IMR-90 (cell line): Measurements from ENCODE around the gene NPDC1. TPM values are rescaled to one million over a fixed set of nuclear protein-coding genes. Genes with fewer than 3 reads are reported as not detected.
A peak's percentile ranks its signal among the peaks of the same experiment; 100 is the strongest.

Experiments
- ATAC-seq: fragments of 200-7000 bp; cut with Tn5 transposase; 2 replicates; pipeline ENCODE4 v1.9.1; 2020; ENCODE audit warnings: low read depth, mild to moderate bottlenecking, moderate library complexity
- BruUV-seq: library from RNA; stranded (reverse); fragments of 400-500 nt; replicated peaks from 2 replicates; lab custom pipeline; 2021; lab: Mats Ljungman, UMichigan
- CTCF ChIA-PET: fragments of 300-600 bp; formaldehyde crosslinking; extraction: SDS; loops from one replicate; lab custom pipeline; 2021; ENCODE audit warnings: antibody characterized with exemption; lab: Yijun Ruan, JAX
- POLR2A ChIA-PET: fragments of 300-600 bp; sonication (Branson Sonifier 250); formaldehyde crosslinking; loops from one replicate; lab custom pipeline; 2022; ENCODE audit warnings: antibody characterized with exemption; ENCODE audit not compliant: unreplicated experiment; lab: Charles Lee
- DNase-seq: peaks from one replicate; pipeline ENCODE4 v3.0.0; 2013
- H2AFZ ChIP-seq: replicated peaks from 2 replicates; pipeline ENCODE3; 2013; ENCODE audit warnings: low read length, mild to moderate bottlenecking; ENCODE audit not compliant: poor library complexity
- H2AK5ac ChIP-seq: 2 replicates; pipeline ENCODE4 v1.6.1; 2013; ENCODE audit warnings: low read depth, low read length, inconsistent platforms
- H2AK9ac ChIP-seq: replicated peaks from 2 replicates; pipeline ENCODE3; 2013; ENCODE audit warnings: mild to moderate bottlenecking, low read depth, low read length, moderate library complexity; ENCODE audit not compliant: poor library complexity
- H2BK120ac ChIP-seq: 2 replicates; pipeline ENCODE4 v1.6.1; 2013; ENCODE audit warnings: low read depth, low read length, inconsistent platforms
- H2BK15ac ChIP-seq: 3 replicates; pipeline ENCODE4 v1.6.1; 2013; ENCODE audit warnings: low read depth, low read length, inconsistent platforms
- H2BK20ac ChIP-seq: 2 replicates; pipeline ENCODE4 v1.6.1; 2013; ENCODE audit warnings: low read depth, mild to moderate bottlenecking, inconsistent platforms, low read length, moderate library complexity
- H2BK5ac ChIP-seq: 2 replicates; pipeline ENCODE4 v1.6.1; 2013; ENCODE audit warnings: mild to moderate bottlenecking, low read depth, low read length, inconsistent platforms; ENCODE audit not compliant: poor library complexity, severe bottlenecking
- H3K14ac ChIP-seq: replicated peaks from 2 replicates; pipeline ENCODE4 v1.6.1; 2013; ENCODE audit warnings: low read depth, low read length, inconsistent platforms
- H3K18ac ChIP-seq: 2 replicates; pipeline ENCODE4 v1.6.1; 2013; ENCODE audit warnings: low read depth, low read length, control low read depth
- H3K23ac ChIP-seq: 2 replicates; pipeline ENCODE4 v1.6.1; 2013; ENCODE audit warnings: low read depth, low read length, inconsistent platforms
- H3K27ac ChIP-seq: 2 replicates; pipeline ENCODE4 v1.5.1; 2013; ENCODE audit warnings: mild to moderate bottlenecking, control low read depth, low read length; ENCODE audit not compliant: insufficient read depth
- H3K27me3 ChIP-seq: 2 replicates; pipeline ENCODE4 v1.6.1; 2013; ENCODE audit warnings: low read length; ENCODE audit not compliant: control insufficient read depth, insufficient read depth
- H3K36me3 ChIP-seq: 2 replicates; pipeline ENCODE4 v1.6.1; 2013; ENCODE audit warnings: low read length, mixed read lengths; ENCODE audit not compliant: control insufficient read depth, insufficient read depth
- H3K4ac ChIP-seq: 2 replicates; pipeline ENCODE4 v1.6.1; 2013; ENCODE audit warnings: low read depth, low read length, inconsistent platforms
- H3K4me1 ChIP-seq: 2 replicates; pipeline ENCODE4 v1.6.1; 2013; ENCODE audit warnings: low read length, mixed read lengths; ENCODE audit not compliant: control insufficient read depth, insufficient read depth
- H3K4me2 ChIP-seq: 2 replicates; pipeline ENCODE4 v1.6.1; 2013; ENCODE audit warnings: low read depth, mild to moderate bottlenecking, control low read depth, low read length, moderate library complexity
- H3K4me3 ChIP-seq: 2 replicates; pipeline ENCODE4 v1.5.1; 2013; ENCODE audit warnings: low read depth, mild to moderate bottlenecking, control low read depth, low read length, moderate library complexity; ENCODE audit not compliant: insufficient read depth
- H3K56ac ChIP-seq: 2 replicates; pipeline ENCODE4 v1.6.1; 2013; ENCODE audit warnings: low read length, inconsistent platforms; ENCODE audit not compliant: insufficient read depth; ENCODE audit errors: extremely low read depth
- H3K79me1 ChIP-seq, 2 experiments: 2 replicates each; pipeline ENCODE4 v1.6.1; 2013; ENCODE audit warnings: low read length in 2 of 2, inconsistent platforms in 1 of 2, low read depth in 1 of 2
- H3K9ac ChIP-seq: 2 replicates; pipeline ENCODE4 v1.6.1; 2013; ENCODE audit warnings: low read depth, low read length, control low read depth
- H3K9me1 ChIP-seq: 2 replicates; pipeline ENCODE4 v1.6.1; 2013; ENCODE audit warnings: low read length, inconsistent platforms; ENCODE audit not compliant: insufficient read depth
- H3K9me3 ChIP-seq: 2 replicates; pipeline ENCODE4 v1.6.1; 2013; ENCODE audit warnings: low read length; ENCODE audit not compliant: control insufficient read depth, insufficient read depth
- H4K20me1 ChIP-seq: 2 replicates; pipeline ENCODE4 v1.6.1; 2013; ENCODE audit warnings: low read length, inconsistent platforms; ENCODE audit not compliant: insufficient read depth
- H4K5ac ChIP-seq: 2 replicates; pipeline ENCODE4 v1.6.1; 2013; ENCODE audit warnings: mild to moderate bottlenecking, low read depth, low read length, control low read depth
- H4K8ac ChIP-seq, 2 experiments: 2 replicates each; pipeline ENCODE4 v1.6.1; 2013; ENCODE audit warnings: low read depth in 2 of 2, low read length in 2 of 2, control low read depth in 1 of 2, inconsistent platforms in 1 of 2
- H4K91ac ChIP-seq: 2 replicates; pipeline ENCODE4 v1.6.1; 2013; ENCODE audit warnings: low read depth, low read length, inconsistent platforms; ENCODE audit not compliant: insufficient read depth
- BHLHE40 ChIP-seq: fragments of 150-350 bp; IDR thresholded peaks from 2 replicates; pipeline ENCODE4 v1.6.1; 2016; ENCODE audit warnings: mild to moderate bottlenecking, low read depth, low read length
- CEBPB ChIP-seq: IDR thresholded peaks from 2 replicates; pipeline ENCODE4 v1.6.1; 2012; ENCODE audit warnings: low read depth, low read length, improper control_type of control experiment
- CHD1 ChIP-seq: IDR thresholded peaks from 2 replicates; pipeline ENCODE4 v1.6.1; 2012; ENCODE audit warnings: low read depth, low read length, improper control_type of control experiment
- CTCF ChIP-seq: conservative IDR thresholded peaks from 2 replicates; pipeline ENCODE4 v1.5.1; 2012; ENCODE audit warnings: mild to moderate bottlenecking, low read depth, low read length, improper control_type of control experiment
- ELK1 ChIP-seq: fragments of 150-350 bp; IDR thresholded peaks from 2 replicates; pipeline ENCODE4 v1.6.1; 2016; ENCODE audit warnings: low read depth, mild to moderate bottlenecking, low read length, moderate library complexity, borderline replicate concordance
- FOS ChIP-seq: fragments of 150-350 bp; IDR thresholded peaks from 2 replicates; pipeline ENCODE4 v1.6.1; 2016; ENCODE audit warnings: low read depth, low read length
- MAFK ChIP-seq: IDR thresholded peaks from 2 replicates; pipeline ENCODE4 v1.6.1; 2012; ENCODE audit warnings: low read depth, low read length, improper control_type of control experiment
- MAZ ChIP-seq: IDR thresholded peaks from 2 replicates; pipeline ENCODE4 v1.6.1; 2012; ENCODE audit warnings: low read depth, mild to moderate bottlenecking, low read length, improper control_type of control experiment, moderate library complexity, borderline replicate concordance
- MXI1 ChIP-seq: IDR thresholded peaks from 2 replicates; pipeline ENCODE4 v1.6.1; 2012; ENCODE audit warnings: low read depth, mild to moderate bottlenecking, low read length, moderate library complexity, borderline replicate concordance
- NFE2L2 ChIP-seq: fragments of 150-350 bp; IDR thresholded peaks from 2 replicates; pipeline ENCODE4 v1.6.1; 2016; ENCODE audit warnings: low read depth, mild to moderate bottlenecking, low read length
- POLR2A ChIP-seq: IDR thresholded peaks from 2 replicates; pipeline ENCODE4 v1.6.1; 2012; ENCODE audit warnings: mild to moderate bottlenecking, low read depth, low read length
- RAD21 ChIP-seq: IDR thresholded peaks from 2 replicates; pipeline ENCODE4 v1.6.1; 2012; ENCODE audit warnings: low read length, improper control_type of control experiment
- RCOR1 ChIP-seq: IDR thresholded peaks from 2 replicates; pipeline ENCODE4 v1.6.1; 2012; ENCODE audit warnings: mild to moderate bottlenecking, low read length, improper control_type of control experiment; ENCODE audit not compliant: insufficient replicate concordance
- RFX5 ChIP-seq: IDR thresholded peaks from 2 replicates; pipeline ENCODE4 v1.8.0; 2012; ENCODE audit warnings: low read depth, mild to moderate bottlenecking, low read length, moderate library complexity
- WGBS, 2 experiments: methylation state at CpG; one replicate each; pipeline versions ENCODE4 v1.1.5 to v1.1.7; 2013; ENCODE audit warnings: missing lambda C conversion rate in 2 of 2; ENCODE audit not compliant: insufficient read length in 1 of 2; ENCODE audit errors: extremely low coverage in 2 of 2; 5-methylcytosine and 5-hydroxymethylcytosine counted together
- dilution Hi-C: fragments of 300-500 bp; cut with HindIII; formaldehyde crosslinking; loops from one replicate; pipeline ENCODE4 v1.14.3; 2018; ENCODE audit warnings: low sequenced_read_pairs; ENCODE audit not compliant: unreplicated experiment
- in situ Hi-C: fragments of 300-500 bp; cut with MboI; formaldehyde crosslinking; loops from 3 replicates; pipeline ENCODE4 v1.14.3; 2019; ENCODE audit warnings: low sequenced_read_pairs, inconsistent platforms, mixed read lengths
- intact Hi-C: fragments of 100-400 bp; cut with micrococcal nuclease; formaldehyde crosslinking; loops from 2 replicates; pipeline ENCODE4 v1.10.0; 2022
- polyA plus RNA-seq, 3 experiments: library from polyadenylated mRNA; depleted of rRNA; stranded (reverse); fragments of >200 nt; gene quantifications; 2 replicates each; pipeline ENCODE4 v1.2.3, GENCODE V29; 2012; ENCODE audit warnings: low replicate concordance in 1 of 3
- total RNA-seq: library from RNA; depleted of rRNA; stranded (reverse); fragments of >200 nt; gene quantifications from 2 replicates; pipeline ENCODE4 v1.2.3, GENCODE V29; 2012
- TF ChIP-seq, protein P1 (sequence below): fragments of 150-350 bp; IDR thresholded peaks from 2 replicates; pipeline ENCODE4 v1.6.1; 2017; ENCODE audit warnings: mild to moderate bottlenecking, antibody characterized with exemption, low read length, low read depth

Gene NPDC1
- total and polyA plus RNA-seq, 2 of the 4 experiments (the other 2 are of a cell fraction) = 2.7 to 58.1 TPM

GRCh38 chr9:137085920-137086530 lies 40.0 kb upstream of the NPDC1 start:
- peaks cover 12% of the 10 kb centered on the region; the same call in 1 of the 2 replicates for H3K36me3 ChIP-seq
- H3K4me1 ChIP-seq = peaks cover 15% of the 10 kb centered on the region
- peaks cover 25 to 40% of the 10 kb centered on the region in 2 experiments for H3K79me1 ChIP-seq
- peak overlapping the region; percentile 90 for H2AFZ ChIP-seq
- CTCF ChIA-PET = interaction anchor here (0.9 to 1.0 kb wide), 3 partner anchors 19 to 39 kb away, joined by 3 to 4 read pairs (median 4); no protein-coding TSS in a partner anchor
- 7% methylated on average over 41 of the region's 58 CpGs; no CpG with 5 or more reads in 1 of the 2 experiments for WGBS, 2 experiments
- peak overlapping the region; percentile 68 for H3K9ac ChIP-seq
- peak; percentile 7 for ATAC-seq
- H3K23ac ChIP-seq = peak overlapping the region; percentile 30; the same call in 1 of the 2 replicates
- peak overlapping the region; percentile 87 for H3K4ac ChIP-seq
- H4K8ac ChIP-seq = peak overlapping the region; percentile 67 to 98
- DNase-seq = no peak
- H3K27me3 ChIP-seq = no peaks in the 10 kb centered on the region
- peaks cover 6% of the 10 kb centered on the region for H3K9me1 ChIP-seq
- H3K18ac ChIP-seq = no peak overlapping the region
- peak overlapping the region; percentile 29 for H3K4me3 ChIP-seq
- no TSS peak for BruUV-seq
- peak overlapping the region; percentile 98 for H2AK9ac ChIP-seq
- in situ Hi-C loops (no loop called here), intact Hi-C loops (loop anchor here (1.0 kb wide), 1 partner anchor 16 kb away; the partner anchor contains the start of gene SAPCD2), dilution Hi-C loops (no loop called here)
- H3K27ac ChIP-seq = peak overlapping the region; percentile 46
- H2BK5ac ChIP-seq = peak overlapping the region; percentile 68
- peak overlapping the region; percentile 58 for H3K56ac ChIP-seq
- H2AK5ac ChIP-seq = peak overlapping the region; percentile 93
- H4K20me1 ChIP-seq = no peaks in the 10 kb centered on the region
- peak overlapping the region; percentile 72 for H2BK120ac ChIP-seq
- H3K14ac ChIP-seq = peak overlapping the region; percentile 24
- peak overlapping the region; percentile 31; the same call in 1 of the 2 replicates for H4K5ac ChIP-seq
- TF ChIP-seq MAZ (no peak), CEBPB (no peak), MXI1 (no peak), MAFK (no peak), FOS (no peak), CTCF (no peak), NFE2L2 (no peak), CHD1 (no peak; the same call in 1 of the 2 replicates), RFX5 (no peak), POLR2A (no peak), ELK1 (no peak), RAD21 (no peak), BHLHE40 (no peak), RCOR1 (no peak)
- TF ChIP-seq, protein P1, sequence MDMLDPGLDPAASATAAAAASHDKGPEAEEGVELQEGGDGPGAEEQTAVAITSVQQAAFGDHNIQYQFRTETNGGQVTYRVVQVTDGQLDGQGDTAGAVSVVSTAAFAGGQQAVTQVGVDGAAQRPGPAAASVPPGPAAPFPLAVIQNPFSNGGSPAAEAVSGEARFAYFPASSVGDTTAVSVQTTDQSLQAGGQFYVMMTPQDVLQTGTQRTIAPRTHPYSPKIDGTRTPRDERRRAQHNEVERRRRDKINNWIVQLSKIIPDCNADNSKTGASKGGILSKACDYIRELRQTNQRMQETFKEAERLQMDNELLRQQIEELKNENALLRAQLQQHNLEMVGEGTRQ = no peak
- no peak overlapping the region for H2BK15ac ChIP-seq
- H2BK20ac ChIP-seq = no peak overlapping the region
- H4K91ac ChIP-seq = peak overlapping the region; percentile 73
- H3K9me3 ChIP-seq = no peaks in the 10 kb centered on the region
- peak overlapping the region; percentile 52 for H3K4me2 ChIP-seq
- POLR2A ChIA-PET = interaction anchor here (0.6 kb wide), 1 partner anchor 9 kb away, joined by 4 read pairs; no protein-coding TSS in a partner anchor
